B cell (primary cell): Measurements from ENCODE around the gene LCT.

Source experiments
- EZH2 ChIP-seq: IDR thresholded peaks from 2 replicates; pipeline ENCODE4 v1.6.1; 2012; ENCODE audit warnings: borderline replicate concordance, low read depth, mild to moderate bottlenecking, moderate library complexity, low read length; ENCODE audit not compliant: insufficient read depth, poor library complexity, severe bottlenecking
- TF ChIP-seq, protein P1 (sequence below): fragments of 200-600 bp; IDR thresholded peaks from one replicate; pipeline ENCODE4 v1.8.0; 2022; ENCODE audit warnings: antibody characterized with exemption, mild to moderate bottlenecking

DNA sequence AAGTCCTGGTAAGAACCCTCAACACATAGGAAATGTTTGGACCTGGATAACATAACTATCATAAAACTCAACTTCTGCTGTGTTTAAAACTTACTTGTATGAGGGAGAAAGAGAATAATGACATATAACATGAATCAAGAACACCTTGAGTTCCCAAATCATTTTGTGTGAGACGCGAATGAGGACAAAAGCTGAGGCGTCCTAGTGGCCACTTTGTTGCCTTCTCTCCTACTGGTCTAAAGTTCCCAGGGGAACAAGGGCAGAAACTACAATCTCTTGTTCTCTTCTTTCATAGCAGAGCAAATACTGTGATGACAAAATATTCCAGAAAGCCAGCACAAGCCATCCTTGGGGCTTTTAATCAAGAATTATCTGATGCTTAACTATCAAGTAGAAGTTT is 8.3 kb upstream of the LCT start:
- TF ChIP-seq, protein P1, sequence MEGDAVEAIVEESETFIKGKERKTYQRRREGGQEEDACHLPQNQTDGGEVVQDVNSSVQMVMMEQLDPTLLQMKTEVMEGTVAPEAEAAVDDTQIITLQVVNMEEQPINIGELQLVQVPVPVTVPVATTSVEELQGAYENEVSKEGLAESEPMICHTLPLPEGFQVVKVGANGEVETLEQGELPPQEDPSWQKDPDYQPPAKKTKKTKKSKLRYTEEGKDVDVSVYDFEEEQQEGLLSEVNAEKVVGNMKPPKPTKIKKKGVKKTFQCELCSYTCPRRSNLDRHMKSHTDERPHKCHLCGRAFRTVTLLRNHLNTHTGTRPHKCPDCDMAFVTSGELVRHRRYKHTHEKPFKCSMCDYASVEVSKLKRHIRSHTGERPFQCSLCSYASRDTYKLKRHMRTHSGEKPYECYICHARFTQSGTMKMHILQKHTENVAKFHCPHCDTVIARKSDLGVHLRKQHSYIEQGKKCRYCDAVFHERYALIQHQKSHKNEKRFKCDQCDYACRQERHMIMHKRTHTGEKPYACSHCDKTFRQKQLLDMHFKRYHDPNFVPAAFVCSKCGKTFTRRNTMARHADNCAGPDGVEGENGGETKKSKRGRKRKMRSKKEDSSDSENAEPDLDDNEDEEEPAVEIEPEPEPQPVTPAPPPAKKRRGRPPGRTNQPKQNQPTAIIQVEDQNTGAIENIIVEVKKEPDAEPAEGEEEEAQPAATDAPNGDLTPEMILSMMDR: no peak
- TF ChIP-seq EZH2: no peak
